Vagina (tissue), 2 donors: ENCODE results near the gene ZP1. TPM values are rescaled to one million over a fixed set of nuclear protein-coding genes. Genes with fewer than 3 reads are reported as not detected.

Experiments used
- DNase-seq, 2 donors: peaks; one replicate each; pipeline ENCODE4 v3.0.0-alpha.2; 2017; ENCODE audit errors: extremely low spot score in 2 of 2
- H3K27ac ChIP-seq: fragments of 200-600 bp; sonication (generic); one replicate; pipeline ENCODE4 v1.5.1; 2019
- H3K27me3 ChIP-seq: fragments of 200-600 bp; sonication (generic); one replicate; pipeline ENCODE4 v1.5.1; 2019
- H3K36me3 ChIP-seq, 2 donors: fragments of 200-600 bp; sonication (generic); one replicate each; pipeline ENCODE4 v1.5.1; 2017 to 2019
- H3K4me1 ChIP-seq: fragments of 200-600 bp; sonication (generic); one replicate; pipeline ENCODE4 v1.5.1; 2019
- H3K4me3 ChIP-seq, 2 donors: fragments of 200-600 bp; sonication (generic); 1 replicate in 1 of 2; 2 replicates in 1 of 2; pipeline ENCODE4 v1.5.1; 2016 to 2019
- H3K9me3 ChIP-seq: fragments of 200-600 bp; sonication (generic); one replicate; pipeline ENCODE4 v1.5.1; 2019
- CTCF ChIP-seq, 3 experiments: fragments of 450-650 bp in 2 of 3; fragments of 200-600 bp in 1 of 3; sonication (generic) in 1 of 3; IDR thresholded peaks; one replicate each; pipeline ENCODE4 v1.5.1; 2017 to 2019; ENCODE audit warnings: antibody characterized with exemption in 3 of 3, mild to moderate bottlenecking in 2 of 3, moderate library complexity in 2 of 3
- POLR2A ChIP-seq, 2 donors: fragments of 450-650 bp; IDR thresholded peaks; one replicate each; pipeline ENCODE4 v1.6.1; 2017; ENCODE audit warnings: antibody characterized with exemption in 2 of 2, mild to moderate bottlenecking in 2 of 2, moderate library complexity in 2 of 2
- POLR2AphosphoS5 ChIP-seq, 2 donors: sonication (generic); formaldehyde crosslinking; IDR thresholded peaks; one replicate each; pipeline ENCODE4 v1.9.0; 2017; ENCODE audit warnings: antibody characterized with exemption in 2 of 2, mild to moderate bottlenecking in 2 of 2, low read depth in 1 of 2; ENCODE audit not compliant: insufficient read depth in 1 of 2
- intact Hi-C: fragments of 100-400 bp; cut with DNase I; formaldehyde crosslinking; loops from one replicate; pipeline ENCODE4 v1.15.1; 2023
- total RNA-seq: library from RNA; depleted of rRNA; stranded (reverse); fragments of >200 nt; gene quantifications from one replicate; pipeline ENCODE4 v1.2.3, GENCODE V29; 2016

Gene ZP1
- total RNA-seq, 1 donor from 2014 or later, result not detected

DNA sequence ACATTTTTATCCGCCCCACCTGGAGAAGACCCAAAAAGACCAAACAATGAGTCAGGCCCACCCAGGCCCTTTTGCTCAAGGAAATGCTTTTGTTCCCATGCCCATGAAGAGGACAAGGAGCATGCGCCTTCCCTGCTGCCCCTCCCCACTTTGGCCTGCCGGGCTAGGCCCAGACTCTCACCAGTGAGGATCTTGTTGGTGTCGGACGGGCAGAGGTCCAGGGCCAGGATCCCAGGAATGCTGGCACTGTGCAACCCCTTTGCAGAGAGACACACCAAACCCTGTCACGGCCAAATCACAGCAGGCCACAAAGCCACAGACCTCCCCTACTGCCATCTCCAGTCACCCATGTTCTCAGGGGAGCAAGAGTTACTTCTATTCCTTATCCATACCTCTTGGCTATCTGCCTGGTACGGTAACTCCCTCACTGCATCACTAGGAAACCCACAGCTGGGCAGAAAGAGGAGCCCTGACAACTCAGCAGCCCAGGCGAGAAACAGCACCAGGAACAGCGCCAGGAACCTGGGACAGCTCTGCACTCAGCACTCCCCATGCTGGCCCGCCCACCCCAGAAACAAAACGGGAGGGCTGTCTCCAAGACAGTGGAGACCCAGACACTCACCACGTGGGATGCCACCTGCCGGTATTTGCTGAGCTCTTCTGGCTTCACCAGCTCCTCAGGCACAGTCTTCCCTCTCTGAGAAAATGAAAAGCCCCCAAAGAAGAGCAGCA lies 33.5 kb downstream of the ZP1 start:
- H3K27me3 ChIP-seq, result no peaks in the 10 kb centered on the region
- peaks cover 27% of the 10 kb centered on the region for H3K4me1 ChIP-seq
- H3K4me3 ChIP-seq, result no peak overlapping the region
- no peaks in the 10 kb centered on the region for H3K9me3 ChIP-seq
- no peak for DNase-seq
- intact Hi-C loops, result loop anchor here (10.0 kb wide), 1 partner anchor 1714 kb away; the partner anchor contains the start of genes EML3 and ROM1
- no peak overlapping the region for H3K27ac ChIP-seq
- H3K36me3 ChIP-seq, result peaks cover 5 to 76% of the 10 kb centered on the region in 2 donors
- TF ChIP-seq POLR2A (IDR thresholded peaks at IDR 0.05), result no peak
- no peak for TF ChIP-seq CTCF (IDR thresholded peaks at IDR 0.05)
- TF ChIP-seq POLR2AphosphoS5 (IDR thresholded peaks at IDR 0.05; ENCODE audit: insufficient read depth in 1 of 2, low read depth in 1 of 2), result no peak

DNA sequence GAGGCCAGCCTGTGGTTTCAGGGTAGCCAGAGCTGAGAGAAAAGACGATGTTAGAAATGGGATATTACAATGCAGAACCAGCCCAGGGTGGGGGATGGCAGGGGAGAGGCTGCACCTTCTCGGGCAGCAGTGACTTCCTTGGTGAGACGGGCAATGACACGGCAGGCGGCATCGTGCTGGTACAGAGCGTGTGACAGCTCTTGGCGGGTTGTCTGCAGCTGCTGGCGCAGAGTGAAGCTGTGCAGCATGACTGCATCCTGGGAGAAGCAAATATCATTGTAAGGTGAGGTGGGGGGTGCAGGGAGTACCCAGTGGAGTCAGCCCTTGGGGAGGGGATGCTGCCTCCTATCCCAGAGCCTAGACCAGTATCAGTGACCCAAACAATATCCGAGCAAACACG lies 35.3 kb downstream of the ZP1 start:
- intact Hi-C loops, result loop anchor here (10.0 kb wide), 1 partner anchor 1712 kb away; the partner anchor contains the start of genes EML3 and ROM1
- H3K4me3 ChIP-seq, result no peak overlapping the region
- TF ChIP-seq POLR2A (IDR thresholded peaks at IDR 0.05) (no peak), POLR2AphosphoS5 (IDR thresholded peaks at IDR 0.05; ENCODE audit: insufficient read depth in 1 of 2, low read depth in 1 of 2) (no peak), CTCF (IDR thresholded peaks at IDR 0.05) (no peak)
- DNase-seq, result no peak
- H3K4me1 ChIP-seq, result peaks cover 34% of the 10 kb centered on the region
- H3K9me3 ChIP-seq, result no peaks in the 10 kb centered on the region
- H3K27ac ChIP-seq, result no peak overlapping the region
- peaks cover 3 to 58% of the 10 kb centered on the region in 2 donors for H3K36me3 ChIP-seq
- H3K27me3 ChIP-seq, result no peaks in the 10 kb centered on the region

DNA sequence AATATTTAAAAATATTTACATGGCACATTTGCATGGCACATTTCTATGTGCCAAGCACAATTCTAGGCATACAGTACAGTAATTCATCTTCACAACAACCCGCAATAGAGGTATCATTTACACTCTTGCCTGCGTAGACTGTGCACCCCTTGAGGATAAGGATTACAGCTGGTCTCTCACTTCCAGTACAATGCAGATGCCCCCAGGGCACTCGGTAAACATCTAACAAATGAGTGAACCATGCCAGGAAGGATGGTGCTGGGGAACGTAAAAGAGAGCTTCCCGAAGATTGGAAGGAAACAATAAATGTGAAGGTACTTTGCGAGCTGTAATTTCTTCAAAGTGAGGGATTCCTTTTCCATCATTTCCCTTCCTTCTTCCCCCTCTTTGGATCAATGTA lies 37.7 kb downstream of the ZP1 start:
- peaks cover 34% of the 10 kb centered on the region for H3K4me1 ChIP-seq
- H3K36me3 ChIP-seq, result peaks cover 0 to 35% of the 10 kb centered on the region in 2 donors
- intact Hi-C loops, result loop anchor here (5.0 to 10.0 kb wide), 2 partner anchors 63 to 1710 kb away; partner anchors contain the start of genes CCDC86, EML3 and ROM1
- peak overlapping the region; percentile 91 for H3K27ac ChIP-seq
- H3K4me3 ChIP-seq, result peak overlapping the region; percentile 77 to 99
- no peak for DNase-seq
- TF ChIP-seq CTCF (IDR thresholded peaks at IDR 0.05) (no peak), POLR2AphosphoS5 (IDR thresholded peaks at IDR 0.05; ENCODE audit: insufficient read depth in 1 of 2, low read depth in 1 of 2) (no peak), POLR2A (IDR thresholded peaks at IDR 0.05) (no peak)
- H3K27me3 ChIP-seq, result no peaks in the 10 kb centered on the region
- no peaks in the 10 kb centered on the region for H3K9me3 ChIP-seq

DNA sequence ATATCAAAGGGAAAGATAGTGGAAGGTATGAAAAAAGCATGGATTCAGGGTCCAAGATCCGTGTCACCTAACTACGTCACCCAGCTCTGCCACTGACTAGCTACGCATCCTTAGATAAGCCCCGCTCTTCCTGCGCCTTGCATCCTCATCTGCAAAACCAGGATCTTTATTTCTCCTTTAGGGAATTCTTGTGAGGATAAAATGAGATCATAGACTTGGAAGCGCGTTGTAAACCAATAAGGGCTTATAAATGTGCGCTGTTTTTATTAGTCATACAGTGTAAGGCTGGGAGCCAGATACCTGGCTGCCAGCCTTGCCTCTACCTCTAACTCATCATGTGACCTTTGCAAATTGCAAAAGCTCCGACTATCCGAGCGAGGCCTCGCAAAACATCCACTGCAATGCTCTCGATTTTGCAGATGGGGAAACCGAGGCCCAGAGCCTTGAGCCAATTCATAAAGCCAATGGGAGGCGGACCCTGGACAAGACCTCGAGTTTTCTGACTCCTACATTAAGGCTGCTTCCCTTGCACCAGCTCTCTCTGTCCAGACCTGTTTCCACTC lies 38.3 kb downstream of the ZP1 start:
- intact Hi-C loops, result loop anchor here (5.0 to 10.0 kb wide), 2 partner anchors 63 to 1709 kb away; partner anchors contain the start of genes CCDC86, EML3 and ROM1

GRCh38 chr11:60906132-60906972 lies 39.0 kb downstream of the ZP1 start, which contains the start of gene PRPF19:
Gene PRPF19 (minus strand): TSS chr11:60906585. CDS start chr11:60906382, 203 bp downstream.
- H3K27ac ChIP-seq, result peak within 1 kb of the TSS; percentile 91
- H3K4me1 ChIP-seq, result peaks cover 34% of the 10 kb centered on the region
- peak in 1 of 2 donors; percentile 96 for DNase-seq
- H3K27me3 ChIP-seq, result no peaks in the 10 kb centered on the region
- H3K36me3 ChIP-seq, result peaks cover 0 to 22% of the 10 kb centered on the region in 2 donors
- H3K9me3 ChIP-seq, result no peaks in the 10 kb centered on the region
- TF ChIP-seq CTCF (IDR thresholded peaks at IDR 0.05) (no peak), POLR2AphosphoS5 (IDR thresholded peaks at IDR 0.05; ENCODE audit: insufficient read depth in 1 of 2, low read depth in 1 of 2) (peak; percentile 92 to 99), POLR2A (IDR thresholded peaks at IDR 0.05) (peak in 1 of 2 donors; percentile 45)
- peak within 1 kb of the TSS; percentile 77 to 99 for H3K4me3 ChIP-seq
- intact Hi-C loops, result loop anchor here (5.0 to 10.0 kb wide), 2 partner anchors 64 to 1708 kb away; partner anchors contain the start of genes CCDC86, EML3 and ROM1

More for the DNA sequence above, 38.3 kb downstream of the ZP1 start:
- peak overlapping the region; percentile 91 for H3K27ac ChIP-seq
- H3K4me1 ChIP-seq, result peaks cover 34% of the 10 kb centered on the region
- H3K36me3 ChIP-seq, result peaks cover 0 to 29% of the 10 kb centered on the region in 2 donors
- no peaks in the 10 kb centered on the region for H3K9me3 ChIP-seq
- no peaks in the 10 kb centered on the region for H3K27me3 ChIP-seq
- TF ChIP-seq POLR2A (IDR thresholded peaks at IDR 0.05) (no peak), POLR2AphosphoS5 (IDR thresholded peaks at IDR 0.05; ENCODE audit: insufficient read depth in 1 of 2, low read depth in 1 of 2) (peak in 1 of 2 donors; percentile 54)
- H3K4me3 ChIP-seq, result peak overlapping the region; percentile 77 to 99
- no peak for DNase-seq
